ENCODE measurements around the gene NAB2.

NAB2 gene

DNA sequence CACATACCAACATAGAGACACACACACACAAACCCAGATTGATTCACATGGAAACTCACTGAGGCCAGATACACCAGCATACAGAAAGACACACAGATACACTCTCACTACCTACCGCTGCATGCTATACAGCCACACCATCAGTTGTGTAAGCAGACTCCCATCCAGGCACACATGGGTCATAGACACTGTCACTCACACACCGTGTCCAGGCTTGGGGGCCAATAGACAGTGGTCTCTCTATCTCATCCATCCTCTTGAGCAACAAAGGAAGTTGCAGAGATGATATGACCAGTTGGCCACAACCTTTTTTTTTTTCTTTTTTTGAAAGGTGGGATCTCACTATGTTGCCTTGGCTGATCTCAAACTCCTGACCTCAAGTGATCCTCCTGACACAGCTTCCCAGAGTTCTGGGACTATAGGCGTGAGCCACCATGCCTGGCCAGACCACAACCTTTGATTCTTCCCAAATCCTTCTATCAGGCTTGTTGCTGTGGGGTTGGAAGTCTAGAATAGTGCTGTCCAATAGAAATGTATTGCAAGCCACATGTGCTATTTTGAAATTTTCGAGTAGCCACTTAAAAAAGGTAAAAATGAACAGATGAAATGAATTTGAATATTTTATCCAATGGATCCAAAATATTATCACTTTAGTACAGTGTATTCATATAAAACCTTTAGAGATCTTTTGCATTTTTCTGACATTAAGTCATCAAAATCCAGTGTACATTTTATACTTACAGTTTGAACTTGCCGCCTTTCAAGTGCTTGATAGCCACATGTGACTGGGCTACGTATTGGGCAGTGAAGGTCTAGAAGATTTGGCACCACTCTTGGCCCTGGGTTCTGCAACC lies 51.1 kb downstream of the NAB2 start:
- Histone ChIP-seq H3K79me2 (ENCODE audit: insufficient read depth, low read length) (no peaks in the 10 kb centered on the region), H3K9me2 (replicated peaks; ENCODE audit: insufficient read depth, low read length) (no peaks in the 10 kb centered on the region), H3K9ac (ENCODE audit: low read length) (no peak overlapping the region), H3K4me3 (ENCODE audit: insufficient read depth, low read length, poor library complexity, severe bottlenecking) (no peak overlapping the region), H3K36me3 (ENCODE audit: low read length) (no peaks in the 10 kb centered on the region), H3K4me2 (ENCODE audit: low read depth, low read length, poor library complexity, severe bottlenecking) (no peak overlapping the region), H3F3A (ENCODE audit: insufficient read depth) (no peaks in the 10 kb centered on the region), H3K27me3 (ENCODE audit: low read length) (no peaks in the 10 kb centered on the region), H2AFZ (ENCODE audit: low read depth, low read length, severe bottlenecking) (no peak overlapping the region), H3K9me3 (ENCODE audit: insufficient read depth, low read length) (no peaks in the 10 kb centered on the region), H3K27ac (ENCODE audit: low read depth, low read length) (no peak overlapping the region), H4K20me1 (ENCODE audit: low read depth, low read length) (no peaks in the 10 kb centered on the region)
- TF ChIP-seq EZH2phosphoT487 (conservative IDR thresholded peaks at IDR 0.05; ENCODE audit: low read length): no peak
- TF ChIP-seq, protein P1, sequence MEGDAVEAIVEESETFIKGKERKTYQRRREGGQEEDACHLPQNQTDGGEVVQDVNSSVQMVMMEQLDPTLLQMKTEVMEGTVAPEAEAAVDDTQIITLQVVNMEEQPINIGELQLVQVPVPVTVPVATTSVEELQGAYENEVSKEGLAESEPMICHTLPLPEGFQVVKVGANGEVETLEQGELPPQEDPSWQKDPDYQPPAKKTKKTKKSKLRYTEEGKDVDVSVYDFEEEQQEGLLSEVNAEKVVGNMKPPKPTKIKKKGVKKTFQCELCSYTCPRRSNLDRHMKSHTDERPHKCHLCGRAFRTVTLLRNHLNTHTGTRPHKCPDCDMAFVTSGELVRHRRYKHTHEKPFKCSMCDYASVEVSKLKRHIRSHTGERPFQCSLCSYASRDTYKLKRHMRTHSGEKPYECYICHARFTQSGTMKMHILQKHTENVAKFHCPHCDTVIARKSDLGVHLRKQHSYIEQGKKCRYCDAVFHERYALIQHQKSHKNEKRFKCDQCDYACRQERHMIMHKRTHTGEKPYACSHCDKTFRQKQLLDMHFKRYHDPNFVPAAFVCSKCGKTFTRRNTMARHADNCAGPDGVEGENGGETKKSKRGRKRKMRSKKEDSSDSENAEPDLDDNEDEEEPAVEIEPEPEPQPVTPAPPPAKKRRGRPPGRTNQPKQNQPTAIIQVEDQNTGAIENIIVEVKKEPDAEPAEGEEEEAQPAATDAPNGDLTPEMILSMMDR (IDR thresholded peaks at IDR 0.05; ENCODE audit: insufficient read depth, low read length, poor library complexity, severe bottlenecking): no peak

DNA sequence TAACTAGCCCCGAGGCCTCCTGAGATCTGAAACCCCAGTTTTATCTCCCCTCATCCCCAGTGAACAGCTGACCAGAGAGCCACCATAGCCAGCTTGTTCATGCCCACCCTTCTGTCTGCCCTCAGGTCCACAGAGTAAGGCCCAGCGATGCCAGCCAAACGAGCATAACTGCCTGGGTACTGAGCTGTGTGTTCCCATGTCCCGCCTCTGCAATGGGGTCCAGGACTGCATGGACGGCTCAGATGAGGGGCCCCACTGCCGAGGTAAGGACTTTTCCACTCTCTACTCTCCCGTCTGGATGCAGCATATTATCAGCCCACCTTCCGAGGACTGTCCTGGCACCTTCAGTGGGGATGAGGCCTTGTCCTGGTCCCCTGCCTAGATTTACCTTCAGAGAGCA lies 52.3 kb downstream of the NAB2 start:
- Histone ChIP-seq H2AFZ (ENCODE audit: low read depth, low read length, severe bottlenecking) (no peak overlapping the region), H3K36me3 (ENCODE audit: low read length) (no peaks in the 10 kb centered on the region), H3K27me3 (ENCODE audit: low read length) (no peaks in the 10 kb centered on the region), H4K20me1 (ENCODE audit: low read depth, low read length) (no peaks in the 10 kb centered on the region), H3K4me2 (ENCODE audit: low read depth, low read length, poor library complexity, severe bottlenecking) (no peak overlapping the region), H3K4me3 (ENCODE audit: insufficient read depth, low read length, poor library complexity, severe bottlenecking) (no peak overlapping the region), H3F3A (ENCODE audit: insufficient read depth) (no peaks in the 10 kb centered on the region), H3K9me2 (replicated peaks; ENCODE audit: insufficient read depth, low read length) (no peaks in the 10 kb centered on the region), H3K9me3 (ENCODE audit: insufficient read depth, low read length) (no peaks in the 10 kb centered on the region), H3K79me2 (ENCODE audit: insufficient read depth, low read length) (no peaks in the 10 kb centered on the region), H3K27ac (ENCODE audit: low read depth, low read length) (no peak overlapping the region), H3K9ac (ENCODE audit: low read length) (no peak overlapping the region)
- TF ChIP-seq, protein P1 (IDR thresholded peaks at IDR 0.05; ENCODE audit: insufficient read depth, low read length, poor library complexity, severe bottlenecking): no peak
- TF ChIP-seq EZH2phosphoT487 (conservative IDR thresholded peaks at IDR 0.05; ENCODE audit: low read length): no peak

DNA sequence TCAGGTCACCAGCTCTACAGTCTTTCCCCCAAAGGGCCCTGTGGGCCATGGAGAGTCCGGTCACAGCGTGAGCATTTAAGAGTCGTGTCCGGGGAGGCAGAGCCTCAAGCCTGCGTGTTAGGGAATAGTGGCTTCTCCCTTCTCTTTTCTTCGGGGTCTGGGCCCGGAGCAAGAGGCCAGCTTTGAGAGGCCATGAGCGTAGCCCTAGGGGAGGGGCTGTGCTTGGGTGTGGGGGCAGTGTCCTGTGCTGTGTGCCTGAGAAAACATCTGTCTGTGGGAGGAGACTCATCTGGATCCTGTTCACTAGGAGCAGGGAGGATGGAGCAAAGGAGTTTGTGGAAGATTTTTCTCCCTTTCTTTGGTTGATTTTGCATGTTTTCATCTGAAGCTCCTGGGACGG lies 53.2 kb downstream of the NAB2 start:
- Histone ChIP-seq H3K27me3 (ENCODE audit: low read length) (no peaks in the 10 kb centered on the region), H3K36me3 (ENCODE audit: low read length) (no peaks in the 10 kb centered on the region), H3K9ac (ENCODE audit: low read length) (no peak overlapping the region), H4K20me1 (ENCODE audit: low read depth, low read length) (no peaks in the 10 kb centered on the region), H3K79me2 (ENCODE audit: insufficient read depth, low read length) (no peaks in the 10 kb centered on the region), H3K9me3 (ENCODE audit: insufficient read depth, low read length) (no peaks in the 10 kb centered on the region), H3K27ac (ENCODE audit: low read depth, low read length) (no peak overlapping the region), H3K4me3 (ENCODE audit: insufficient read depth, low read length, poor library complexity, severe bottlenecking) (no peak overlapping the region), H3K4me2 (ENCODE audit: low read depth, low read length, poor library complexity, severe bottlenecking) (no peak overlapping the region), H2AFZ (ENCODE audit: low read depth, low read length, severe bottlenecking) (no peak overlapping the region), H3K9me2 (replicated peaks; ENCODE audit: insufficient read depth, low read length) (no peaks in the 10 kb centered on the region), H3F3A (ENCODE audit: insufficient read depth) (no peaks in the 10 kb centered on the region)
- TF ChIP-seq, protein P1 (IDR thresholded peaks at IDR 0.05; ENCODE audit: insufficient read depth, low read length, poor library complexity, severe bottlenecking): no peak
- no peak for TF ChIP-seq EZH2phosphoT487 (conservative IDR thresholded peaks at IDR 0.05; ENCODE audit: low read length)

Measured in SU-DHL-6 (cell line).